ENCODE measurements around the gene DNAJC27.
"Not testable (repeated sequence)": the region's sequence is repeated elsewhere in the genome, so short reads cannot be mapped to it uniquely, and the experiment has no call there.

Gene DNAJC27

DNA sequence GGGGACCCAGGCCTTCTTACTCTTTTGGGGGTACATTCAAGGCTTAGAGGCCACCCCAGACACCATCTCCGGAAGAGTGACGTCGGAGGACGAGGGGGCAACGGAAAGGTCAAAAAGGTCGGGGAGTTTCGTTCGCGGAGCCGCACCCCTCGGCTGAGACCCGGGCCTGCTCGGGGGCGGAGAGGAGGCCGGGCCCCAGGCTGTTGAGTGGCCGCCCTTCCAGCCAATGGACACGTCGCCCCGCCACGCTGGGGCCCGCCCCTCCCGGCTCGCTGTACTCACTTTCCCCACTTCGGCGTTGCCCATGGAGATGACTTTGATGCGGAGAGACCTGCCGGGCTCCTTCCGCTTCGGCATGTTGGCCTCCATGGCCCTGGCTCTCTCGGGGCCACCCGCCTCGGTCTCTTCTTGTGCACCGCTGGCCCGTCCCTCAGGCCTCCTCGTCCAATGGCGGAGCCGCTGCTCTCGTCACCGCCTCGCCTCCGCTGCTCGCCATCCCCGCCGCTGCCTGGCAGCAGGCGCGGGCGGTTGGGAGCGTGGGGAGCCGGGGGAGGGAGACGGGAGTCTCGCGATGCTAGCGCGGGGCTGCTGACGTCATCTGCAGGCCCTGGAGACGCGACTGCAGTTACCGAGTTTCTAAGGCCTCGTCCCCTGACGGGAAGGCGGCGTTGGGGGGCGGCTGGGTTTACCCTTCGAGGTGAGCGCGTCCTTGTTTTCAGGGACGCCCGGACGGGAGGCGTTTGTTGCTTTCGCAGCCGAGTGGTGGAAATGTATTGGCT, at the start of gene DNAJC27:
Gene DNAJC27, minus strand, starts transcription at position 420 of the 779 bp plus-strand sequence. Its CDS starts 51 bp downstream, at position 369.
- peak; percentile 4 for FAIRE-seq

GRCh38 chr2:25018681-25019080, 46.9 kb upstream of the DNAJC27 start:
- FAIRE-seq, result no peak

GRCh38 chr2:25014631-25015030, 42.9 kb upstream of the DNAJC27 start:
- FAIRE-seq, result no peak

GRCh38 chr2:25011342-25011741, 39.6 kb upstream of the DNAJC27 start:
- FAIRE-seq, result not testable (repeated sequence)

- FAIRE-seq, result no peak
Measured at GRCh38 chr2:25009954-25010353, 38.2 kb upstream of the DNAJC27 start.

DNA sequence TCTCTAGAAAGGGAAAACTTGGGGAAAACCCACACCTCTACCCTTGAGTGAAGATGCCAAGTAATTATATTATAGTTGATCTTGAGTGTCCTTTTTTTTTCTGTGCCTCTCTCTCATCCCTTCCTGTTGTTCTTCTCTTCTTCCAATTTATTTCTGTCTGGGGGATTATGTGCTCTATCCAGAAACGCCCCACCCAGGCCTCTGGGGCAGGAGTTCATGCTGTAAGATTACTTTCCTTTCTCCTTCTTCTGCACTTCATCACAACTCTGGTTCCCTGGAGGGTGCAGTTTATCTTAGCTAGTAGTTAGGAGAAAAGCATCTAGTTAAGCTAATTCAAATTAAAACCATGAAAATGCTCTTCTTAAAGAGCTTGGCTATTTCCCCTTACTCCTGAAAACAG, 30.3 kb upstream of the DNAJC27 start:
- no peak for FAIRE-seq

- FAIRE-seq, result no peak
Measured at GRCh38 chr2:25001325-25001637, 29.5 kb upstream of the DNAJC27 start.

- FAIRE-seq, result no peak
Measured at GRCh38 chr2:25000503-25001324, 29.0 kb upstream of the DNAJC27 start.

DNA sequence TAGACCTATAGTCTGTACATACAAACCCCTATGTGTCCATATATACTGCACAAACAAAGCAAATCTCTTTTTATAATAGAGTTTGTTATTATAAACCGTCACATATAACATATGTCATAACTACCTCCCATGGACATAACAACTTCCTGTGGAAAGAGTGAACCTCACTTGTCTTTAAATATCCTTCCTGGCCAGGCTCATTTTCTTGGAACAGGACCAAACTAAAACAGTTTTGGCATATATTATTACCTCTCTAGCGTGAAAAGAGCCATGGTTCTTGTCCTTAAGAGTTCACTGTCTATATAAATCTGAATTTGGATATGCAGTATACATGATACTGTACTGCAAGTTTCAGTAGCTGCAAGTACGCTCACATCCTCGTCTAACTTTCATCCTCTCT, 28.3 kb upstream of the DNAJC27 start:
- FAIRE-seq, result no peak

DNA sequence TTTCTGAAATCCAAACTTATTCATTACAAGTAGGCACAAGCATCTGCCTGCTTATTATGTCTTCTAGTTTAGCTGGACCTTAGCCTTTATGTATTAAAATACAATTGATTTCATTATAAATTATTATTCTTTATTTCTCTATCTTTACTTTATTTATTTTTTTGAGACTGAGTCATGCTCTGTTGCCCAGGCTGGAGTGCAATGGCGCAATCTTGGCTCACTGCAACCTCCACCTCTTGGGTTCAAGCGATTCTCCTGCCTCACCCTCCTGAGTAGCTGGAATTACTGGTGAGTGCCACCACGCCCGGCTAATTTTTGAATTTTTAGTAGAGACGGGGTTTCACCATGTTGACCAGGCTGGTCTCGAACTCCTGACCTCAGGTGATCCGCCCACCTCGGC, 27.3 kb upstream of the DNAJC27 start:
- not testable (repeated sequence) for FAIRE-seq

GRCh38 chr2:24994146-24994724, 22.5 kb upstream of the DNAJC27 start:
- FAIRE-seq, result no peak

GRCh38 chr2:24993406-24994145, 21.8 kb upstream of the DNAJC27 start:
- no peak for FAIRE-seq

- FAIRE-seq, result no peak
Measured at GRCh38 chr2:24986372-24986771, 14.6 kb upstream of the DNAJC27 start.

DNA sequence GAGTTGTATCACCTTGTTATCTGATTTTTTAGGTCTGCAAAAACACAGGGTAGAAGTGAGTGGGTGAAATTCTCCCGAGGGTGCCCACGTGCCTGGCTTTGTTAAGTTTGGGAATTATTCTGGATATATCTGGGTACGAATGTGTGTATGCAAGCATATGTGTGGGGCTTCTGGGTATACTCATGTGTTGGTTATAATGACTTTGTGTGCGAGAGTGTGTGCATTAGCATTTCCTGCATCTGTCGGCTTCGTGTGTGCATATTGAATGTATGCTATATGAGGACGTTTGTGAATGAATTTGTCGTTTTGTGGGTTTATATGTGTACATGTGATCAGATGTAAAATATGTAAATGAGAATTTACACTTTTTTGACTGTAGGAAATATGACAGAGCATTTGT, 13.8 kb upstream of the DNAJC27 start:
- no peak for FAIRE-seq

- no peak for FAIRE-seq
Measured at GRCh38 chr2:24984912-24985311, 13.2 kb upstream of the DNAJC27 start.

- no peak for FAIRE-seq
Measured at GRCh38 chr2:24981411-24982136, 9.8 kb upstream of the DNAJC27 start.

DNA sequence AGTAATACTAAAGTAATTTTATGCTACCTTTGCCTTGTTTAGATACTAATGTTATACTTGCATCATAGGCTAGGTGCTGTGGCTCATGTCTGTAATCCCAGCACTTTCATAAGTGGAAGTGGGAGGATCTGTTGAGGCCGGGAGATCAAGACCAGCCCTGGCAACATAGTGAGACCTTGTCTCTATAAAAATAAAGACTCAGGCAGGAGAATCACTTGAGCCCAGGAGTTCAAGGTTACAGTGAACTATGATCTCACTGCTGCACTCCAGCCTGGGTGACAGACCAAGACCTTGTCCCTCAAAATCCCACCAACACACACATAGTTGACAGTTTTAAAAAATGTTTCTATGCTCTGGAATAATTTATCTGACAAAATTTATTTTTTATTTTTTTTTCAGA, 6.9 kb upstream of the DNAJC27 start:
- FAIRE-seq, result no peak

DNA sequence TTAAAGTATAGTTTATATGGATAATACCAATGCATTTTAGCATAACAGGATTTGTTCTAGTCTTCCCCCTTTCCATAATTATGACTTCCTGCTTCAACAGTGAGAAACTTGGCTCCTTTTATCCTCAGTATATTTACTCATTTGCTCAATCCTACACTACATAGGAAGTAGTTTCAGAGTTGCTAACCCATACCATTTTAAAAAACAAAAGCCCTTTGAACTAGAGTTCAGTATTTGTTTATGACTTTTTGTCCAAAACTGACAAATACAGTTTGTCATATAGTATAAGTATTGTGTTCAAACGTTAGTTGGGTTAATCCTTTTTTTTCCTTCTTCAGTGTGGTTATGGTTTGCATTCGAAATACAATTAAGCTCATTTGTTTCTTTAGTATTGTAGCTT, 5.9 kb upstream of the DNAJC27 start:
- FAIRE-seq, result no peak

DNA sequence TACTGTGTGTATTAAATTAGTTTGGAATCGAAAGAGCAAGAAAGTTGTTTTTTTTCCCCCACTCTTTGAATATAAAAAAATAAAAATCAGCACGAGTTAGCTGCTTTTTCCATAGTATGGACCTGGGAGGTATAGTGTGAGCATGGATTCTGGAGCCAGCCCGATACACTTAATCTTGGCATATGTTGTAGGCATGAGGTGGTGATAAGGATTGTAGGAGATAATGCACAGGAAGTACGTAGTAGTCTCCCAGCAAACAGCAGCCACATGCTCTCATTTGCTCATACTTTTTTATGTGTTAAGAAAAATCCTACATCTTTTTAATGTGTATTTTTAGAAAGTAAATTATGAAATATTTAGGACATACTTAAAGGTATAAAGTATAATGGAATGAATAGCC, 2.1 kb upstream of the DNAJC27 start:
- no peak for FAIRE-seq

DNA sequence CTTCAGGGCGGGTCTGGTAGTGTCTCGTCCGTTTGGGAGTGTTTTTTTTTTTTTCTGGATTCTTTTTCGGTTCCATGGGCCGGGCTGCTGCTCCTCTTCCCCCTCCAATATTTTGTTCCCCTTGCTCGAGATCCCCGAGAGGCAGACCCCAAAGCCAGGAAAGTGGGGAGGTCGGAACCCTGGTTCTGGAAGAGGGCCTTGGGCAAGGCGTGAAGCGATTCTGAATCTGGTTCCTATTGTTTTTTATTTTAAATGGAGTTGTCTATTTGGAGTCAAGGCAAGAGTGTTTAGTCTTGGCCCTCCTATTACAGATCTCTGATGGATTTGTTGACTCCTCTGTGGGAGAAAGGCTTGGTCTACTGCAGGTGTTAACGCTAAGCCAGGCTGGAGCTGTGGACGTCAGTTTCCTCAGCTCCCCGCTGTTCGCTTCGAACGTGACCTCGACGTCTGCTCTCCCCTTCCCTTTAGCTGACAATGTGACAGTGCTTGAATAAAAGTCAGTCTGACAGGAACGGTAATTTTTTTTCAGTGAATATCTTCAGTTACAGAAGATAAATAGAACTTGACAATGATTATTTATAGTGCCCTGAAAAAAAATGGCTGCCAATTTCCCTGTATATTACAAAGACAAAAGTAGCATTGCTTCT, 683 bp upstream of the DNAJC27 start:
- FAIRE-seq, result no peak

GRCh38 chr2:24971286-24971535, 544 bp downstream of the DNAJC27 start:
- FAIRE-seq, result no peak
